OCI-M2 (cell line): ENCODE data around the gene GPAM.
A peak's percentile ranks its signal among the peaks of the same experiment; 100 is the strongest.
"Not testable (repeated sequence)": the region's sequence is repeated elsewhere in the genome, so short reads cannot be mapped to it uniquely, and the experiment has no call there.

Experiments used
- DNase-seq: peaks from one replicate; lab custom pipeline; 2025; ENCODE audit not compliant: unreplicated experiment; lab: John Stamatoyannopoulos, UW

Gene GPAM, protein sequence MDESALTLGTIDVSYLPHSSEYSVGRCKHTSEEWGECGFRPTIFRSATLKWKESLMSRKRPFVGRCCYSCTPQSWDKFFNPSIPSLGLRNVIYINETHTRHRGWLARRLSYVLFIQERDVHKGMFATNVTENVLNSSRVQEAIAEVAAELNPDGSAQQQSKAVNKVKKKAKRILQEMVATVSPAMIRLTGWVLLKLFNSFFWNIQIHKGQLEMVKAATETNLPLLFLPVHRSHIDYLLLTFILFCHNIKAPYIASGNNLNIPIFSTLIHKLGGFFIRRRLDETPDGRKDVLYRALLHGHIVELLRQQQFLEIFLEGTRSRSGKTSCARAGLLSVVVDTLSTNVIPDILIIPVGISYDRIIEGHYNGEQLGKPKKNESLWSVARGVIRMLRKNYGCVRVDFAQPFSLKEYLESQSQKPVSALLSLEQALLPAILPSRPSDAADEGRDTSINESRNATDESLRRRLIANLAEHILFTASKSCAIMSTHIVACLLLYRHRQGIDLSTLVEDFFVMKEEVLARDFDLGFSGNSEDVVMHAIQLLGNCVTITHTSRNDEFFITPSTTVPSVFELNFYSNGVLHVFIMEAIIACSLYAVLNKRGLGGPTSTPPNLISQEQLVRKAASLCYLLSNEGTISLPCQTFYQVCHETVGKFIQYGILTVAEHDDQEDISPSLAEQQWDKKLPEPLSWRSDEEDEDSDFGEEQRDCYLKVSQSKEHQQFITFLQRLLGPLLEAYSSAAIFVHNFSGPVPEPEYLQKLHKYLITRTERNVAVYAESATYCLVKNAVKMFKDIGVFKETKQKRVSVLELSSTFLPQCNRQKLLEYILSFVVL

GRCh38 chr10:112183329-112184051 is at the start of gene GPAM:
Gene GPAM, minus strand, starts transcription at chr10:112183765. Its CDS starts 1,981 bp downstream, at chr10:112181784.
- DNase-seq, result peak; percentile 32

GRCh38 chr10:112232670-112233069 is 49.1 kb upstream of the GPAM start:
- no peak for DNase-seq

GRCh38 chr10:112231602-112232400 is 48.2 kb upstream of the GPAM start:
- DNase-seq, result no peak

GRCh38 chr10:112230325-112230988 is 46.9 kb upstream of the GPAM start:
- DNase-seq, result no peak

DNA sequence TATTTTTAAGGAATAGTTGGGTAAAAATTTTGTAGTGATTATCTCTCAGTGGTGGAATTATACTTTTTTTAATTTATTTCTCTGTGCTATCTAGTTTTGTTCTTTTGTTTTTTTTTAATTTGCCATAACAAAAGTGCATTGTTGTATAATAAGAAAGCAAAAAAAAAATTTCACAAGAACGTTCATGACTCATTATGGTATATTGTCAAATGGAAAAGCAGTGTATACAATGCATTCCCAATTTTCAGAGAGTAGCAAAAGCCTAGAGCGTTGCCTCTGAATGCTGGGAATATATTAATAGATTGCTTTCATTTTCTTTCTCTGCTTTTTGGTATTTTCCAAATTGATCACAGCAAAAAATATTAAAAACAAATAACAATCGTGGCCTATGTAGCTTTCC is 46.3 kb upstream of the GPAM start:
- DNase-seq, result no peak

DNA sequence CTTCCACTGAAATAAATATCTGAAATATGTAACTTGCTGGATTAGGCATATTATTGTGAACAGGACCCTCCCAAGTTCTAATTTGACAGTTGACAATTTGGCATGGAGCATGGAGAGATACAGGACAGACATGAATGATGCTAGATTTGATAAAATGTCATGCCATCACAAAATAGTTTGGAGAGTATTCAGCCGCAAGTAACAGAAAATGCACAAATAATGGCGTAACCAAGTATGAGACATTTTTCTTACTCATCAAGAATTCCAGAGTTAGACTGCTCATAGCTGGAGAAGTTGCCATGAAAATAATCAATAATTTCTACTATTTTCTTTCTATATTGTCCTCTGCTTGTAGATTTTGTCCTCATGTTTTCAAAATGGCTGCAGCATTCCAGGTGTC is 45.5 kb upstream of the GPAM start:
- DNase-seq, result no peak

- not testable (repeated sequence) for DNase-seq
Observed at GRCh38 chr10:112228366-112229088, 45.0 kb upstream of the GPAM start.

DNA sequence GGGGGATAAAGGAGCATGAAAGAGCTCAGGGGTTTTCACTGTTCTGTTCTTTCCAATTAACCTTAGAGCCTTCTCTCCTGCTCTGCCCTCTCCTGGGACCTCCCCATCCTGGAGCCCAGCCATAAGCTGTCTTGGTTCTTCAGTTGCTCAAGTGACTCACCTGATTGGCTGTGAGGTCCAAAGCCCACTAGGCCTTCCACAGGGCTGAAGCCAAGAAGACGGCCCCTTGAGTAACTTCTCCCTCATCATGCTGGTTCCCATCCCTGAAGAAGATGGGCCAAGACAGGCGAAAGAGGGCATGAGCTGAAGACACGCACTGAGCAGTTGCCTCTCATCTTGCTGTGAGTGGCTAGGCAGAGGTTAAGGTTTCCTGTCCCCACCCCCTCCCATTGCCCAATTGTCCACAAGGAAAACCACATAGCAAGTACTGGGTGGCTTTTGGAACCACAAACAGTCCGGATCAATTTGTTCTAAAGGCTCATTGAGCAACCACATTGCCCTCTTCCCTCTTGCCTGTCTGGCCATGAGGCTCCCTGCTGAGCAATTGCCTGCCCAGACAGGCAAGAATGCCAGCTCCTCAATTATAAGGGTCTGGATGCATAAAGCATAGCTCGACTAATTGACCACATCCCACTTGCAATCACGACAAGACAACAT is 43.9 kb upstream of the GPAM start:
- no peak for DNase-seq

DNA sequence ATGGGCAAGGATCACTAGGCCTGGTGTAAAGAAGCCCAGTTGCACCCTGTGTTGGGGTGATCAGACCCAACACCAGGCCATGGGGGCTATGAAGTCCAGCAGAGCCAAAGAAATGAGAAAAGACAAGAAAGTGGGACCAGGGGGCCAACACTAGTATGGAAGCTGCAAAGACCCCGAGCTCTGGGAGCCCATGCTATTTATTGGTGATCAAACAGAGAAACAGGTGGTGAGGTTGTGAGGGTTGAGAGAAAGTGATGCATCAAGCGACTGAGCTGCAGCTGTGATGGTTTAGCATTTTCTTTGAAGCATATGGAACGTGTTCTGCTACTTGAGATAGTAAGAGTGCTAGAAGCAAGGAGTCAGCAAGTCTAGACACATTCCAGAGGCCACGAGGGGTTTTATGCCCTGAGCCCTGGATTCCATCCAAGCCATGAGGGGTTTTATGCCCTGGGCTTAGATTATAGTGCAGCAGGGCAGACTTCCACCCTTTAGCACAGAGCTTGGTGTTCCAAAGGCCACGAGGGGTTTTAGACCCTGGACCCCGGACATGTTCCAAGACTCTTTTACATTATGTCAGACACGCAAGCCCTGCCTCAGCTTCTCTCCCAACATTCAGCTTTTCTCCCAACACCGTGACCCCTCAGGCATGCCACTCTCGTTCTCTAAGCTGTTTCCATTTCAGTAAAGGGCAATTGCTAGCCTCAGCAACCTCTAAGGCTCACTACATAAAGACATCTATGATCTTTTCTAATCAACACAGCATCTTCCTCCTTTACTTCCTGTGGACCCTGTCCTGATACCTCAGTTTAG is 43.1 kb upstream of the GPAM start:
- DNase-seq, result no peak

DNA sequence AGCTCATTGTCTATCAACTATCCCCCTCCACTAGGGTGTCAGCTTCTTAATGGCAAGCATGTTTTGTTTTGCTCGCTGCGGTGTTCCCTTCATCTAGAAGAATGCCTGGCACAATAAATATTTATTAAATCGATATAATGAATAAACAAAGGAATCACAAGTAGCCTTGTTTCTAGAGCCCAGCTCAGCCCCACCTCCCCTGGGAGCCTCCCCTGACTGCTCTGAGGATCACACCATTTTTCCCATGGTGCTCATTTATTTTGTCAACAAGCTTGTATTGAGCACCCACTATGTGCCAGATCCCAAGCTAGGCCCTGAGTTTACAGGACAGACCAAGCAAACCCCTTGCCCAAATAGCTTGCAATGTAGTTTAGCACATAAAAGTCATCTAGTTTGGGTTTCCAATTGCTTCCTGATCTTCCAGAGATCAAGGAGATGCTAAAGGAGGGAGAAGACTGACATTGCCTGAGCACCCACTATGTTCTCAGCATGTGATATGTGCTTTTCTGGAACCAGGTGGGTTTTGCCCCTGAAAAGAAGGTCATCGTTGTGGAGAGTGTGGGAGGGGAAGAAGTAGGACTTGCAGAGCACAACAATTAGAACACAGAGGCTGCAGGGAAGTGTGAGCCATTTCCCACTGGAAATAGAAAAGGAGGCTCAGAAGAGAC is 42.3 kb upstream of the GPAM start:
- DNase-seq, result no peak

- no peak for DNase-seq
Observed at GRCh38 chr10:112224933-112225529, 41.5 kb upstream of the GPAM start.

GRCh38 chr10:112223725-112224124 is 40.2 kb upstream of the GPAM start:
- DNase-seq, result no peak

DNA sequence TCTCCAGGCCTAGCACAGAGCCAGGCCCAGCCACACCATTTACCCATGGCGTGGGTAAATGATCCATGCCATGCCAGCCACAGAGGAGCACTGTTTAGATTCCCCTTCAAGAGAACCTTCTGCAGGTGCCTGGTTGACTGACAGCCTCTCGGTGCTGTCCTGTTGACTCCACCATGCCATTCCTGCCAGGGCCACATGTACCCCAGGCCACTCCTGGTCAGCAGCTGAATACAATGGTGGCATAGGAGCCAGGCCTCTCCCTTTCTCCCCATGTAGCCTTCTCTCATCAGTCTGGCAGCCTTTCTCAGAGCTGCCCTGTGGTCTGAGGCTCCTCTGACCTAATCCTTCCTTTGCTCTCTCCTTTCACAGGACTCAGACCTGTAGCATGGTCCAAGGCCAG is 39.2 kb upstream of the GPAM start:
- no peak for DNase-seq

DNA sequence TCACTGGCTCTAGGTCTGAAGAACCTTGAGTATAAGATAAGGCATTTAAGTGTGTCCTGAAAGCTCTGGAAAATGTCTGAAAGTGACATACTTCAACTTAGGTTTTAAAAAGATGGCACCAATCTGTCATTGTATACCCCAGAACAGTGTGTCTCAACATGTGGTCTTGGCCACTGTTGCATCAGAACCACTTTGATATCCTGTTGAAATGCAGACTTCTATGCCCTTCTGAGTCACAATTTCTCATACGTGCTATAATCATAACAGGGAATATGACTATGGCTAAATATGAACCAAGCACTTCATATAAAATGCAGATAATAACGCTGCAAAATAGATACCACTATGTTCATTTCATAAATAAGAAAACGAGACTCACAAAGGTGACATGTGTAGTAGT is 38.0 kb upstream of the GPAM start:
- no peak for DNase-seq

DNA sequence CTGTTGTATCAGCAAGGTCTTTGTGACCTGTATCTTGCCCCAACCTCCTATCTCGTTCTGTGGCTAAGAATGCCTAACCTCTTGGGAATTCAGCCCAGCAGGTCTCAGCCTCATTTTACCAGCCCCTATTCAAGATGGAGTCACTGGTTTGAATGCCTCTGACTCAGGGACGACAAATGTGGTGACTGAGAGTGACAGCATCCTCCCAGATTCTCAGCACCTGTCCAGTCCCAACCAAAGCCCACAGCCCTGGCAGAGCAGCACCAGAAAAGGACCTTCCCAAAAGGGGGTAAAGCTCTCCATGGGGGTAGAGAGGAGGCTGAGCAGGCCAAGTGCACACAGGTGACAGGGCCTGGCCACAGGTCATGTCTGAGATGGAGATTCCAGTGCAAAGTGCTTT is 35.4 kb upstream of the GPAM start:
- DNase-seq, result no peak

- DNase-seq, result no peak
Observed at GRCh38 chr10:112218036-112218390, 34.4 kb upstream of the GPAM start.

DNA sequence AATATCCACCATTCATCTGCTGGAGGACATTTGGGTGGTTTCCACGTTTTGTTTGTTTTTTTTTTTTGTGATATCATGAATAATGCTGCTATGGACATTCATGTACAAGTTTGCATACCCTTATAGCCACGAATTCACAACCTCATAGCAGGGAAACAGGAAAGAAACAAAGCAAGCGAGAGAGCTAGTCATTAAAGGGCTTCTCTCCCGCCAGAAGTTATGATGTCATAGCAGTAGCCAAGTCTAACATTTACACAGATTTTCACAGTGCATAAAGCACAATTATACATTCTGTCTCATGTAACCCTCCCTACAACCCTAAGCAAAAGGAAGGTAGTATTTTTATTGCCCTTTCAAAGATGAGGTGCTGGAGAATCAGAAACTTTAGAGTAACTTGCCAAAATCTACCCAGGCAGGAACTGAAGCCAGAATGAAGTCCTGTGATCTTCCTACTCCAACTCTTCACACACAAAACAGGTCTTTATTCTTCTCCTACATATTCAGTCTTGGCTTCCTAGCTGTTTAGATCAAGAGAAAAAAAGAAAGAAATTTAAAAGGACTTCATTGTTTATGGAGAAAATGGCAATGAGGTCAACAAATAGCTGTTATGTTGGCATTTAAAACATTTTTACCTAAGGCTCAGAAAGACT is 33.9 kb upstream of the GPAM start:
- DNase-seq, result no peak
